WTC11 (cell line): ENCODE results near the gene MYH9. TPM values are rescaled to one million over a fixed set of nuclear protein-coding genes. Genes with fewer than 3 reads are reported as not detected.

Experiments used
- ATAC-seq: fragments of 200-7000 bp; cut with Tn5 transposase; 2 replicates; pipeline ENCODE4 v1.10.0; 2021; ENCODE audit warnings: mild to moderate bottlenecking, moderate library complexity
- CTCF ChIA-PET: fragments of 300-600 bp; sonication (Branson Sonifier 250); formaldehyde crosslinking; loops from one replicate; lab custom pipeline; 2021; ENCODE audit warnings: antibody characterized with exemption; lab: Charles Lee
- POLR2A ChIA-PET: fragments of 350-600 bp; sonication (Branson Sonifier 250); formaldehyde crosslinking; loops from one replicate; lab custom pipeline; 2021; ENCODE audit warnings: antibody characterized with exemption; lab: Charles Lee
- DNase-seq: peaks from one replicate; pipeline ENCODE4 v3.0.0; 2021; ENCODE audit warnings: low spot score
- H3K27ac Mint-ChIP-seq: 2 replicates; pipeline ENCODE4 v1.8.0; 2021; ENCODE audit warnings: mixed read lengths
- H3K27me3 Mint-ChIP-seq: 2 replicates; pipeline ENCODE4 v1.8.0; 2021; ENCODE audit warnings: low read depth, mild to moderate bottlenecking, moderate library complexity, mixed read lengths
- H3K36me3 Mint-ChIP-seq: 2 replicates; pipeline ENCODE4 v1.8.0; 2021; ENCODE audit warnings: mixed read lengths
- H3K4me1 Mint-ChIP-seq: 2 replicates; pipeline ENCODE4 v1.8.0; 2022; ENCODE audit warnings: mixed read lengths
- H3K4me3 Mint-ChIP-seq: 2 replicates; pipeline ENCODE4 v1.8.0; 2021; ENCODE audit warnings: mild to moderate bottlenecking, moderate library complexity, mixed read lengths
- H3K9me3 Mint-ChIP-seq: 2 replicates; pipeline ENCODE4 v1.8.0; 2021; ENCODE audit warnings: mixed read lengths
- ATF1 ChIP-seq: sonication (generic); formaldehyde crosslinking; IDR thresholded peaks from 2 replicates; pipeline ENCODE4 v1.8.1; 2023; ENCODE audit warnings: mild to moderate bottlenecking, moderate library complexity, missing genetic modification reagents
- ATF2 ChIP-seq: sonication (generic); formaldehyde crosslinking; IDR thresholded peaks from 2 replicates; pipeline ENCODE4 v1.8.1; 2022; ENCODE audit warnings: low read depth, missing genetic modification reagents, borderline replicate concordance
- ATF3 ChIP-seq: sonication (generic); formaldehyde crosslinking; conservative IDR thresholded peaks from 2 replicates; pipeline ENCODE4 v1.8.1; 2022; ENCODE audit warnings: mild to moderate bottlenecking, missing genetic modification reagents
- E2F4 ChIP-seq: sonication (generic); formaldehyde crosslinking; IDR thresholded peaks from 2 replicates; pipeline ENCODE4 v1.8.1; 2022; ENCODE audit warnings: low read depth, mild to moderate bottlenecking, moderate library complexity, missing genetic modification reagents, borderline replicate concordance
- FOXK1 ChIP-seq: sonication (generic); formaldehyde crosslinking; IDR thresholded peaks from 2 replicates; pipeline ENCODE4 v1.8.0; 2022; ENCODE audit warnings: mild to moderate bottlenecking, moderate library complexity, missing genetic modification reagents
- HMGXB4 ChIP-seq: sonication (generic); formaldehyde crosslinking; IDR thresholded peaks from 2 replicates; pipeline ENCODE4 v1.8.1; 2023; ENCODE audit warnings: mild to moderate bottlenecking, moderate library complexity, missing genetic modification reagents
- IRF2 ChIP-seq: sonication (generic); formaldehyde crosslinking; IDR thresholded peaks from 2 replicates; pipeline ENCODE4 v1.8.0; 2022; ENCODE audit warnings: low read depth, missing genetic modification reagents, borderline replicate concordance
- KAT7 ChIP-seq: sonication (generic); formaldehyde crosslinking; IDR thresholded peaks from 2 replicates; pipeline ENCODE4 v1.8.1; 2023; ENCODE audit warnings: missing genetic modification reagents, mild to moderate bottlenecking, borderline replicate concordance
- MAX ChIP-seq: sonication (generic); formaldehyde crosslinking; IDR thresholded peaks from 2 replicates; pipeline ENCODE4 v1.8.0; 2022; ENCODE audit warnings: mild to moderate bottlenecking, missing genetic modification reagents
- MYBL2 ChIP-seq: sonication (generic); formaldehyde crosslinking; IDR thresholded peaks from 2 replicates; pipeline ENCODE4 v1.8.1; 2023; ENCODE audit warnings: mild to moderate bottlenecking, moderate library complexity, missing genetic modification reagents
- PRRX2 ChIP-seq: fragments of 250-450 bp; sonication (Bioruptor Pico); IDR thresholded peaks from 2 replicates; pipeline ENCODE4 v1.8.0; 2021; ENCODE audit warnings: mild to moderate bottlenecking
- SMAD4 ChIP-seq: sonication (generic); formaldehyde crosslinking; IDR thresholded peaks from 2 replicates; pipeline ENCODE4 v1.8.0; 2022; ENCODE audit warnings: mild to moderate bottlenecking, missing genetic modification reagents
- STAT6 ChIP-seq: sonication (generic); formaldehyde crosslinking; conservative IDR thresholded peaks from 2 replicates; pipeline ENCODE4 v1.8.1; 2023; ENCODE audit warnings: mild to moderate bottlenecking, low read depth, missing genetic modification reagents, moderate library complexity
- TEAD1 ChIP-seq: sonication (generic); formaldehyde crosslinking; IDR thresholded peaks from 2 replicates; pipeline ENCODE4 v1.8.0; 2022; ENCODE audit warnings: mild to moderate bottlenecking, missing genetic modification reagents
- USF2 ChIP-seq: sonication (generic); formaldehyde crosslinking; IDR thresholded peaks from 2 replicates; pipeline ENCODE4 v1.8.1; 2023; ENCODE audit warnings: mild to moderate bottlenecking, missing genetic modification reagents, moderate library complexity
- ZMAT4 ChIP-seq: fragments of 250-450 bp; sonication (Bioruptor Pico); IDR thresholded peaks from 2 replicates; pipeline ENCODE4 v1.9.0; 2021; ENCODE audit warnings: mild to moderate bottlenecking
- ZNF219 ChIP-seq: sonication (generic); formaldehyde crosslinking; IDR thresholded peaks from 2 replicates; pipeline ENCODE4 v1.8.0; 2023; ENCODE audit warnings: missing genetic modification reagents, mild to moderate bottlenecking, borderline replicate concordance
- ZNF396 ChIP-seq: fragments of 250-450 bp; sonication (Bioruptor Pico); IDR thresholded peaks from 2 replicates; pipeline ENCODE4 v1.8.0; 2021; ENCODE audit warnings: mild to moderate bottlenecking, moderate library complexity, borderline replicate concordance
- total RNA-seq: library from RNA; stranded (reverse); gene quantifications from 3 replicates; pipeline ENCODE4 v1.2.3, GENCODE V29; 2021

The MYH9 gene
- total RNA-seq, 1 experiment from 2014 or later: 277 TPM

- Mint-ChIP-seq H3K27ac (peak overlapping the region; percentile 100), H3K4me1 (peaks cover 96% of the 10 kb centered on the region), H3K36me3 (peaks cover 4% of the 10 kb centered on the region; the same call in 1 of the 2 replicates), H3K27me3 (no peaks in the 10 kb centered on the region), H3K4me3 (peak overlapping the region; percentile 15; the same call in 1 of the 2 replicates), H3K9me3 (no peaks in the 10 kb centered on the region)
- no peak for DNase-seq
- TF ChIP-seq TEAD1 (CRISPR knock-in tag) (no peak), E2F4 (CRISPR knock-in tag) (no peak), ATF1 (CRISPR knock-in tag) (no peak), HMGXB4 (CRISPR knock-in tag) (no peak), MAX (CRISPR knock-in tag) (no peak), SMAD4 (no peak), KAT7 (CRISPR knock-in tag) (no peak), IRF2 (no peak), MYBL2 (CRISPR knock-in tag) (no peak), ZNF396 (CRISPR knock-in tag) (no peak)
- ChIA-PET CTCF (interaction anchor here (0.5 to 1.5 kb wide), 3 partner anchors 15 to 51 kb away, joined by 3 to 6 read pairs (median 5); no protein-coding TSS in a partner anchor), POLR2A (interaction anchor here (8.0 kb wide), 1 partner anchor 20 kb away, joined by 66 read pairs; the partner anchor contains the start of gene MYH9)
- ATAC-seq: no peak
Measured at GRCh38 chr22:36367066-36367465, 20.7 kb downstream of the MYH9 start.

GRCh38 chr22:36366291-36366708 is 21.5 kb downstream of the MYH9 start:
- TF ChIP-seq ZNF219 (CRISPR knock-in tag) (no peak), FOXK1 (CRISPR knock-in tag) (0 out of 2 replicates have a peak, but pooled peaks have one; percentile 26), STAT6 (CRISPR knock-in tag) (no peak), ATF2 (CRISPR knock-in tag) (no peak), IRF2 (no peak), USF2 (CRISPR knock-in tag) (peak; percentile 45; the same call in 1 of the 2 replicates), ATF3 (CRISPR knock-in tag) (no peak), PRRX2 (CRISPR knock-in tag) (no peak), ZMAT4 (no peak)
- Mint-ChIP-seq H3K4me1 (peaks cover 96% of the 10 kb centered on the region), H3K27me3 (no peaks in the 10 kb centered on the region), H3K4me3 (no peak overlapping the region), H3K27ac (peak overlapping the region; percentile 100), H3K9me3 (no peaks in the 10 kb centered on the region), H3K36me3 (peaks cover 4% of the 10 kb centered on the region; the same call in 1 of the 2 replicates)
- no peak for ATAC-seq
- ChIA-PET POLR2A (interaction anchor here (1.0 to 8.0 kb wide), 2 partner anchors 20 to 38 kb away, joined by 3 to 66 read pairs; partner anchors contain the start of gene MYH9), CTCF (interaction anchor here (1.0 kb wide), 1 partner anchor 14 kb away, joined by 5 read pairs; no protein-coding TSS in a partner anchor)
- DNase-seq: no peak
